K562 (cell line): Measurements from ENCODE around the gene GMDS.

Experiments
- CTCF ChIP-seq, 3 experiments: IDR thresholded peaks in 2 of 3; conservative IDR thresholded peaks in 1 of 3; 2 replicates each; pipeline ENCODE4 v1.5.1; 2011 to 2012; ENCODE audit warnings: low read length in 3 of 3, mild to moderate bottlenecking in 3 of 3, control low read depth in 2 of 3, improper control_type of control experiment in 1 of 3, inconsistent platforms in 1 of 3, low read depth in 1 of 3, mixed read lengths in 1 of 3, moderate library complexity in 1 of 3; ENCODE audit not compliant: insufficient read depth in 2 of 3
- DNMT1 ChIP-seq: fragments of 450-650 bp; IDR thresholded peaks from 2 replicates; pipeline ENCODE4 v1.6.1; 2016; ENCODE audit warnings: antibody characterized with exemption, mild to moderate bottlenecking
- POLR2A ChIP-seq: fragments of 450-650 bp; conservative IDR thresholded peaks from 2 replicates; pipeline ENCODE4 v1.6.1; 2016
- TBP ChIP-seq: optimal IDR thresholded peaks from 2 replicates; pipeline ENCODE3; 2011; ENCODE audit warnings: low read depth, low read length, improper control_type of control experiment
- ZNF140 ChIP-seq: fragments of 250-450 bp; sonication (Bioruptor Pico); IDR thresholded peaks from 2 replicates; pipeline ENCODE4 v1.8.0; 2021; ENCODE audit warnings: moderate library complexity, mild to moderate bottlenecking, inconsistent platforms

DNA sequence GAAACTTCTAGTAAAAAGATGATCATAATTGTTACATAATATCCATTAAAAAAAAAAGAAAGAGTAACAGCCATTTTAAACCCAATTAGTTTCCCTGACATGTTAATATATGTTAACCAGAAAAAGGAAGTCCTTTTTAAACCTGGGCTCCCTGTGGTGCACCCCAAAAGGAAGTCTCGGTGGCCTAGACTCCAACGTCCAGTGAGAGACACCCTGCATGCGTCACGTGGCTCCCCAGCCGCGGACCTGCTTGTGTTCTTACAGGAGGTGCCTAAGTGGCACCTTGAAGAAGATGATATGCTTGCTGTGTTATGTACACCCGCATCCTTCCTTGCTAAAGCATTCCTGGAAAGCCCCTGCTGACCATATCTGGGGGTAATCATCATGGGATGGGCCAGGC, 585.6 kb downstream of the GMDS start:
- TF ChIP-seq ZNF140 (CRISPR knock-in tag) (no peak), DNMT1 (no peak), TBP (no peak), CTCF (IDR thresholded peaks at IDR 0.05 in 2 of 3, conservative IDR thresholded peaks at IDR 0.05 in 1 of 3; ENCODE audit: insufficient read depth in 2 of 3, low read depth in 1 of 3, low read length in 3 of 3) (no peak), POLR2A (no peak)
